NCI-H2081 (cell line): ENCODE measurements around the gene LRP1.

ENCODE experiments used
- DNase-seq, 2 experiments: peaks; one replicate each; lab custom pipeline; 2025; lab: John Stamatoyannopoulos, UW

Gene LRP1

DNA sequence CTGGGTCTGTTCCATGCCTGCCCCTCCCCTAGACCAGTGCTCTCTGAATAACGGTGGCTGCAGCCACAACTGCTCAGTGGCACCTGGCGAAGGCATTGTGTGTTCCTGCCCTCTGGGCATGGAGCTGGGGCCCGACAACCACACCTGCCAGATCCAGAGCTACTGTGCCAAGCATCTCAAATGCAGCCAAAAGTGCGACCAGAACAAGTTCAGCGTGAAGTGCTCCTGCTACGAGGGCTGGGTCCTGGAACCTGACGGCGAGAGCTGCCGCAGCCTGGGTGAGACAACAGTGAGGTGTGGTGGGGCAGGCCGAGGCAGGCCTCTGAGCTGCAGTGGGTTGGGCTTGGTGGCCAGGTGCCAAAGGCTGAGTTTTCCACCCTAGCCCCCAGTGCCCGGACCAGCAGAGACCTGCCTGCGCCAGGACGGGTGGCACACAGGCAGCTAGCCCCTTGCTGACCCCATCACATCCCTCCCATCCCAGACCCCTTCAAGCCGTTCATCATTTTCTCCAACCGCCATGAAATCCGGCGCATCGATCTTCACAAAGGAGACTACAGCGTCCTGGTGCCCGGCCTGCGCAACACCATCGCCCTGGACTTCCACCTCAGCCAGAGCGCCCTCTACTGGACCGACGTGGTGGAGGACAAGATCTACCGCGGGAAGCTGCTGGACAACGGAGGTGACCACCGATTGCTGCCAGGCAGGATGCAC is 47.3 kb downstream of the LRP1 start:
- DNase-seq = peak; percentile 84 to 94

DNA sequence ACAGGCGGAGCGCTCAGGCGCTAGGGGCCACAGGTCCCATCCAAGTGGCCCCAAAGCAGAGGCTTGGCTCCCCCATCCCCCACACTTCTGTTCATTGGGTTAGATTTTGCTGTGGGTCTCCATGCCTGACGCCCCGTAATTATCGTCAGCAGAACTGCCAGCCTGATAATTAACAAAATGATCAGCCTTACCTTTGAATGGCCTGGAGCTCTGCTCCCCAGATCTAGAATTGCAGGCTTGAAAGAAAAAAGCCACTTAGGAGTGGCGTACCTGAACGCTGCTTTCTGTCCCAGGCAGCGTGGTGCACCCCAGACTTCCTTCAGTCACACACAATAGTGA is 47.8 kb downstream of the LRP1 start:
- DNase-seq = peak in 1 of 2 experiments; percentile 77

DNA sequence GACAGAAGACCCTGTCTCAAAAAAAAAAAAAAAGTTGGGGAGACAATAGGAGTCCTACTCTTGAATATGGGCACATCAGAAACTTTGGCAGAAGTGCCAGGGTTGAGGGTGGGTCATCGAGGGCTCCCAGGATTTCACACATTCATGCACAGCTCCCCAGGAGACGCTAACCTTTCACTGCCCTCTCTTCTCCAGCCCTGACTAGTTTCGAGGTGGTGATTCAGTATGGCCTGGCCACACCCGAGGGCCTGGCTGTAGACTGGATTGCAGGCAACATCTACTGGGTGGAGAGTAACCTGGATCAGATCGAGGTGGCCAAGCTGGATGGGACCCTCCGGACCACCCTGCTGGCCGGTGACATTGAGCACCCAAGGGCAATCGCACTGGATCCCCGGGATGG is 48.6 kb downstream of the LRP1 start:
- DNase-seq = no peak

DNA sequence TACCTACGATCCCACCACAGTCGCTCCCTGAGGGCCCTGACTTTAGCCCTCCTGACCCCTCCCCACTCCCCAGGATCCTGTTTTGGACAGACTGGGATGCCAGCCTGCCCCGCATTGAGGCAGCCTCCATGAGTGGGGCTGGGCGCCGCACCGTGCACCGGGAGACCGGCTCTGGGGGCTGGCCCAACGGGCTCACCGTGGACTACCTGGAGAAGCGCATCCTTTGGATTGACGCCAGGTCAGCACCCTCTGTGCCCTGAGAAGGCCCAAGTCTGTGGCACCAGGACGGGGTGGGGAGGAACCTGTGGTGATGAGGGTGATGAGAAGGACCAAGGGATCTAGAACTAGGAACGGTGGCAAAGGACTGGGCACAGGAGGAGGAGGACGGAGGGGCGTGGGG is 49.1 kb downstream of the LRP1 start:
- DNase-seq = no peak

DNA sequence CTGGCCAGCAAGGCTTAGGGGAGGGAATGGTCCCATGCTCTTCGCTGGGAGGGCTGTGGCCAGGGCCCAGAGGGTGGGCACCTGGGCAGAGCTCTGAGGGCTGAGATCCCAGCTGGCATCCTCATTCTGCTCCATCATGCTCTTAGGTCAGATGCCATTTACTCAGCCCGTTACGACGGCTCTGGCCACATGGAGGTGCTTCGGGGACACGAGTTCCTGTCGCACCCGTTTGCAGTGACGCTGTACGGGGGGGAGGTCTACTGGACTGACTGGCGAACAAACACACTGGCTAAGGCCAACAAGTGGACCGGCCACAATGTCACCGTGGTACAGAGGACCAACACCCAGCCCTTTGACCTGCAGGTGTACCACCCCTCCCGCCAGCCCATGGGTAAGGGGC is 49.9 kb downstream of the LRP1 start:
- no peak for DNase-seq

DNA sequence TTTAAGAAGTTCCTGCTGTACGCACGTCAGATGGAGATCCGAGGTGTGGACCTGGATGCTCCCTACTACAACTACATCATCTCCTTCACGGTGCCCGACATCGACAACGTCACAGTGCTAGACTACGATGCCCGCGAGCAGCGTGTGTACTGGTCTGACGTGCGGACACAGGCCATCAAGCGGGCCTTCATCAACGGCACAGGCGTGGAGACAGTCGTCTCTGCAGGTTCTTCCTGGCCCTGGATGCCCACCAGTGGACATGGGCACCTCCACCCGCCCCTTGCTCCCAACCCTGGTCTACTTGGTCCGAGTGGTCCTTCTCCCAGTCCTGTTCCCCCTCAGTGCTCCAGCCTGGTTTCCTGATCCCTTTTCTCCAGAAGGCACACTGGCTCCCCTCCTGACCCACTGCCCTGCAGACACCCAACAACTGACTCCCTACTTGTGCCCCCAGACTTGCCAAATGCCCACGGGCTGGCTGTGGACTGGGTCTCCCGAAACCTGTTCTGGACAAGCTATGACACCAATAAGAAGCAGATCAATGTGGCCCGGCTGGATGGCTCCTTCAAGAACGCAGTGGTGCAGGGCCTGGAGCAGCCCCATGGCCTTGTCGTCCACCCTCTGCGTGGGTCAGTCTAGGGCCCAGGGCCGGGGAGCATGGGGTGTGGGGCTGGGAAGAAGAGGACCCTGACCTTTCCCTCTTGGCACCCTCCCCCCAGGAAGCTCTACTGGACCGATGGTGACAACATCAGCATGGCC is 51.2 kb downstream of the LRP1 start:
- DNase-seq = no peak

DNA sequence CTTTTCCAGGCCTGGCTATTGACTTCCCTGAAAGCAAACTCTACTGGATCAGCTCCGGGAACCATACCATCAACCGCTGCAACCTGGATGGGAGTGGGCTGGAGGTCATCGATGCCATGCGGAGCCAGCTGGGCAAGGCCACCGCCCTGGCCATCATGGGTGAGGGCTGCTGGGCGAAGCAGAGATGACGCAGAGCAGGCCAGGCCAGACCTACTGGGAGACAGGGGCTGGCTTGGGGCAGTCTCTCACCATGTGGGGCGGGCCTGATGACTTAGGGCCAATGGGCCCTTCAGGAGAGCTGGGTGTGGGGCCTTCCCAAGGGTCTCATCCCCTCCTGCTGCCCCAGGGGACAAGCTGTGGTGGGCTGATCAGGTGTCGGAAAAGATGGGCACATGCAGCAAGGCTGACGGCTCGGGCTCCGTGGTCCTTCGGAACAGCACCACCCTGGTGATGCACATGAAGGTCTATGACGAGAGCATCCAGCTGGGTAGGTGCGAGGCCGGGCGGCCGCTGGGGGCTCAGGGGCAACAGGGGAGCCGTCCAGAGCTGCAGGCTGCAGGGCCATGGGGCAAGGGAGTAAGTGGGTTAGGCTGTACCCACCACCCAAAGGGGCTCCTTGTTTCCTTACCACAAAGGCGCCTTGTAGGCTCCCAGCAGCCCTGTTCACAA is 52.2 kb downstream of the LRP1 start:
- DNase-seq = no peak

DNA sequence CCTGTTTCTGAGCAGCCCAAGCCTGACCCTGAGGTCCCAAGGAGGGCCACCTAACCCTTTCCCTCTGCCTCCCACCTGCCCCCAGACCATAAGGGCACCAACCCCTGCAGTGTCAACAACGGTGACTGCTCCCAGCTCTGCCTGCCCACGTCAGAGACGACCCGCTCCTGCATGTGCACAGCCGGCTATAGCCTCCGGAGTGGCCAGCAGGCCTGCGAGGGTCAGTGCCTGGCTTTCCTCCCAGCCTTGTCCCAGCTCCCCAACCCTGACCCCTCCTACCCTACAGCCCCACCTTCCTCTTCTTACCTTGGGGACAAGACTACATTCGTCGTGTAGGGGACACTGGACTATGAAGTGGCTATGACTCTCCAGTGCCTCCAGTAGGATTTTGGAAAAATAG is 52.8 kb downstream of the LRP1 start:
- no peak for DNase-seq

DNA sequence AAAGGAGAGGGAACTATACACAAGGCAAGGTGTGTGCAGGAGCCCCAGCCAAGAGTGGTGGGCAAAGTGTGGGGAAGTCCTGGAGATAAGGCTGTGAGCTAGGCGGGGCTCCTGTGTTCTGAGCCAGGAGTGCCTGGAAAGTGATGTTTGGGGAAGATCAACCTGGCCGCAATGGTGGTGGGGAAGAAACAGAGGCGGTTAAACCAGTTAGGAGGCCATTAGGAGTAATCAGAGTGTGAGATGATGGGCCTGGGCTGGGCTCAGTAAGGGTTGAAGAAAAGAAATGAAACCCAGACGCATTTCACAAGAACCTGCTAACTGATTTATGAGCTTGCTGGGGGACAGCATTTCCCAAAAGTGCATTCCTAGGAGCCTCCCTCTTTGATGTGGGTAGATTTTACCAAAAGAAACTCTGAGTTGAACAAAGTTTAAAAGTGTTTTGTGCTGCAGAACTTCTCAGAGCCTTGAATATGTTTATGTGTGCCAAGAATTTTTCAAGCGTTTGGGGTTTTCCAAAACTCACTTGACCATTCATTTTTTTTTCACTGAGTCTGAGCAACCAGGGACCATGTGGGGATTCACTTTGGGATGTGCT is 53.4 kb downstream of the LRP1 start:
- DNase-seq = no peak

DNA sequence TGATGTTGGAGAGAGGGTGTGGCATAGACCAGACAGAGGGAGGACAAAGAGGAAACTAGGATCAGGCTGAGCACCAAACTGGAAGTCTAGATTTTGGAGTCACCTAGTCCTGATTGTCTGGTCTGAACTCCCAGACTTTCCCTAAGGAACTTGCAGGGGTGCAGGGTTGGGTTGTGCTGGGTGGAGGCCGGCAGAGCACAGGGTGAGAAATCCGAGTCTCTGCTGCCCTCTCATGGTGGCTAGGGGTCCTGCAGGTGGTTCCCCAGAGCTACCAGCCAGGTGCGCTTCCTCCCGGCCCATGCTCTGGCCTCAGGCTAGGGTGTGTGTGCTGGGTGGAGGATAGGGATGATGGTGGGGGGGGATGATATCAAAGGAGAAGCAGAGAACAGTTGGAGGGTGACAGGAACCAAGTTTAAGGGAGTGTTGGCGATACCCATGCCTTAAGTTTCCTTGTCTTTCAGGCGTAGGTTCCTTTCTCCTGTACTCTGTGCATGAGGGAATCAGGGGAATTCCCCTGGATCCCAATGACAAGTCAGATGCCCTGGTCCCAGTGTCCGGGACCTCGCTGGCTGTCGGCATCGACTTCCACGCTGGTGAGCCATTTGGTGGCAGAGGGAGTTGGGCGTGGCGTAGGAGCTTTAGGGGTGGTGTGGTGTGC is 54.8 kb downstream of the LRP1 start:
- DNase-seq = peak; percentile 70 to 78

DNA sequence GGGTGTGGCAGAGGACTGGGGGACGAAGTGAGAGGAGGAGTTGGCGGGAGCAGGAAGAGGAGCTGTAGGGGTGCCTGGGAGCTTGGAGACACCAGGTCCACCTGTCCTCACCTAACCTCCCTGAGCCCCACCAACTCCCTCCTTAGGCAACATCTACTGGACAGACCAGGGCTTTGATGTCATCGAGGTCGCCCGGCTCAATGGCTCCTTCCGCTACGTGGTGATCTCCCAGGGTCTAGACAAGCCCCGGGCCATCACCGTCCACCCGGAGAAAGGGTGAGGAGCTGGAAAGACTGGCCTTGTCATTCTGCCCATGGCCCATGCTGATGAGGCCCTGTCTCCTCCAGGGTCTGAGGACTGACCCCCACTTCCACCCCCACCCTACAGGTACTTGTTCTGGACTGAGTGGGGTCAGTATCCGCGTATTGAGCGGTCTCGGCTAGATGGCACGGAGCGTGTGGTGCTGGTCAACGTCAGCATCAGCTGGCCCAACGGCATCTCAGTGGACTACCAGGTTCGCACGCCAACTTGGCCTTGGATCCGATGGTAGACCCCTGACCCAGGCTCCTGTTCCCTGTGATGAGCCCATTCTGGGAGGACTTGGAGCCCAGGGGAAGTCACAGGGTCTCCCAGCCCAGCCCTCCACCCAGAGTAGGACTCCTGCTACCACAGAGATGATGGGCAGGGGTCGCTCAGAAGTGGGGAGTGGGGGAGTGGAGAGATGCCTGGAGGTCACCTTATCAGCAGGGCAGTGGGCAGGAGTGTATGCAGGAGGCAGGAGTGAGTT is 55.8 kb downstream of the LRP1 start:
- no peak for DNase-seq

DNA sequence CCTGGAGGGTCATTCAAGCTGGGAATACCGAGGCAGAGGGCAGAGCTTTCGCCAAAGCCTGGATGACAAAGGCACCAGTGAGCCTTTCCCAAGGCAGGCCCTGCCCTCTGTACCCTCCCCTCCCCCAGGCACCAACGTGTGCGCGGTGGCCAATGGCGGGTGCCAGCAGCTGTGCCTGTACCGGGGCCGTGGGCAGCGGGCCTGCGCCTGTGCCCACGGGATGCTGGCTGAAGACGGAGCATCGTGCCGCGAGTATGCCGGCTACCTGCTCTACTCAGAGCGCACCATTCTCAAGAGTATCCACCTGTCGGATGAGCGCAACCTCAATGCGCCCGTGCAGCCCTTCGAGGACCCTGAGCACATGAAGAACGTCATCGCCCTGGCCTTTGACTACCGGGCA is 57.1 kb downstream of the LRP1 start:
- no peak for DNase-seq

DNA sequence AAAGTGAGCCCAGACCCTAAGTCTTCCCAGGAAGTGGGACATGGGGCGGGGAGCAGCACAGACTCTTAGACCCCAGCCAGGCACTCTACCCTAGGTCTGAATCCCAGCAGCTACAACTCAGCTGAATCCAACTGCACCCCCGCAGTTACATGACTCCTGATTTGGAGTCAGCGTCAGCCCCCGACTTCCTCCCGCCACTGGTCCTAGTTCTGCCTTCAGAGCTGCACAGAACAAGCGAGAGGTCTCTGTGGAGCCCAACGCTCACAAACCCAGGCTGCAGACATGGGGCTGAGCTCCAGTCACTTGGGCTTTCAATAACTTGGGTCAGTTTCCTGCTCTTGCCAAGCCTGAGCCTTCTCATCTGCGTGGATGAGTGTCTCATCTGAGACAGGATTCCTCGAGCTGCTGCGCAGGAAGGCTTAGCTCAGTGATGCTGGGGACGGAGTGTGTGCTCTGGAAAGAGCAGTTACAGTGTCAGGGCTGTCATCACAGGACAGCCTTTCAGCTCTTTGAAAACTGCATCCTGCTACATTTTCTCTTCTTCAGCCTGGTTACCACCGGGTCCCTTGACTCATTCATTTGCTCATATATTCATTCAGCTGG is 57.7 kb downstream of the LRP1 start:
- no peak for DNase-seq

DNA sequence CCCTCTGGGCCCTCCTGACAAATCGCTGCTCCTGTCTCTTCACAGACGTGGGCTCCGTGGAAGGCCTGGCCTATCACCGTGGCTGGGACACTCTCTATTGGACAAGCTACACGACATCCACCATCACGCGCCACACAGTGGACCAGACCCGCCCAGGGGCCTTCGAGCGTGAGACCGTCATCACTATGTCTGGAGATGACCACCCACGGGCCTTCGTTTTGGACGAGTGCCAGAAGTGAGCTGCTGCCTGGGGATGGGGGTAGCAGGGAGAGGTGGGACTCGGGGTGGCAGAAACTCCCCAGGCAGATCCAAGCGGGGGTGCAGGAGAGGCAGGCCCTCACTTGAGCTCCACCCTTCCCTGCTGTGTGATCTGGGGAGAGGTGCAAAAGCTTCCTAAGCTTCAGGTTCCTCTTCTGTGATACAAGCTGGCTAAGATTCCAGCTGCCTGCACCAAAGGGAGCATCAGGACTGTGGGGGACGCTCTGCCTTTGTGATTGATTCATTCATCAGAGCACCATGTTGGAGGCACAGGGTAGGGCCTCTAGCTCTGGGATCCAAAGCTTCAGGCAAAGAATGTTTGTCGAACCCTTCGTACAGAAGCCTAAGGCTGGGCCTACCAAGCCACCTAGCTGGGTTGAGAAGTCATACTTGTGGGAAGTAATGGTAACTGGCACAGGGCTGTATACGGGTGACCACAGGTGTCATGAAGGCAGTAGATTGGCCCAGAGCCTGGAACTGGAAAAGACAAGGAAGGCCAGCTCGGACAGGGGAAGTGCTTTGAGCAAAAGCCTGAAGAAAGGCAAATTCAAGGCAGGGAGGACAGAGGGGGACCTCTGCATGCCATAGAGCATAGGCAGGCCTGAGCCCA is 59.2 kb downstream of the LRP1 start:
- no peak for DNase-seq

DNA sequence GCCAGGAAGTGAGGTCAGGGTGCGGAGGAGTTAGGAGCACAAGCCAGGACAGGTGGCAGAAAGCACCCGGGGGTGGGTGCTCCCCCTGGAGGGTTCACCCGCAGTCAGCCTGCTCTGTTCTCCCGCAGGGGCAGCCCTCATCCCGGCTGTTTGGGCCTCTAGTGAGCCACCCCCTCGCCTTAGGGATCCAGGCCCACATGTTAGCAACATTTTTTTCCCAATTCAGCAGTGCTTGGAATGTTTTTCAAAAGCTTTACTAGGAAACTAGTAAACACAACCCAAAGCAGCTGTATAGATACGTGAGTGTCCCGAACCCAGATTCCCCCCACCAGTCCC is 59.8 kb downstream of the LRP1 start:
- DNase-seq = no peak

DNA sequence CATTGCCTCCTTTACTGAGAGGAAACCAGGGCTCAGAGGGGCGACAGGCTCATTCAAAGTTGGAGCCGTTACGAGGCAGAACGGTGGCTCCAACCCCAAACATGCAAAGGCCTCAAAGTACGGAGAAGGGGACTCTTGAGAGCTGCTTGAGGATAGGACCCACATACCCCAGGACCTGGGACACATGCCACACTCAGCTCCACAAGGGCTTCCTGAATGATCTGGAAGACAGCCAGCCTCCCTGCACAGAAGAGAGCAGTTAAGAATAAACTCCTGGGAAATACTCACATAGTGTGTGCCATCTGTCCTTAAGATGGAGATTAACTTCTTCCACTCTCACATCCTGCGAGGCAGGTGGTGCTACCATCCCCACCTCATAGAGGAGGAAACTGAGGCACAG is 61.8 kb downstream of the LRP1 start:
- no peak for DNase-seq

DNA sequence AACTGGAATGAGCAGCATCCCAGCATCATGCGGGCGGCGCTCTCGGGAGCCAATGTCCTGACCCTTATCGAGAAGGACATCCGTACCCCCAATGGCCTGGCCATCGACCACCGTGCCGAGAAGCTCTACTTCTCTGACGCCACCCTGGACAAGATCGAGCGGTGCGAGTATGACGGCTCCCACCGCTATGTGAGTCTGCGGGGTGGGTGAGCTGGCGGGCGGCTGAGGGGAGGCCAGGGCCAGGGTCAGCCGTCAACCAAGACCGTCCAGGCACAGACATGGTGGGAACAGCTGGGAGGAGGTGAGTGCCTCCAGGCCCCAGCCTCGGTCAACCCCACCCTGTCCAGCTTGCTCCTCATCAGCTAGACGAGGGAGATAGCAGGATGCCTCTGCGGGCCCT is 62.5 kb downstream of the LRP1 start:
- DNase-seq = no peak

DNA sequence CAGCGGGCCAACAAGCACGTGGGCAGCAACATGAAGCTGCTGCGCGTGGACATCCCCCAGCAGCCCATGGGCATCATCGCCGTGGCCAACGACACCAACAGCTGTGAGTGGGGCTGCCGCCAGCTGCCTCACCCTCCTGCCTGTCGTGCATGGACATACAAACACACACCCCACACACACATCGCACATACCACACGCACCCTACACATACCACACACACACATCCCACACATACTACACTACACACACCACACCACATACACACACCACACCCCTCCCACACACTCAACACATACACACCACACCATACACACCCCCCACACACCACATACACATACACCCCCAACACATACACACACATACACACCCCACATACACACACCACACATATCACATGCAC is 63.1 kb downstream of the LRP1 start:
- no peak for DNase-seq

DNA sequence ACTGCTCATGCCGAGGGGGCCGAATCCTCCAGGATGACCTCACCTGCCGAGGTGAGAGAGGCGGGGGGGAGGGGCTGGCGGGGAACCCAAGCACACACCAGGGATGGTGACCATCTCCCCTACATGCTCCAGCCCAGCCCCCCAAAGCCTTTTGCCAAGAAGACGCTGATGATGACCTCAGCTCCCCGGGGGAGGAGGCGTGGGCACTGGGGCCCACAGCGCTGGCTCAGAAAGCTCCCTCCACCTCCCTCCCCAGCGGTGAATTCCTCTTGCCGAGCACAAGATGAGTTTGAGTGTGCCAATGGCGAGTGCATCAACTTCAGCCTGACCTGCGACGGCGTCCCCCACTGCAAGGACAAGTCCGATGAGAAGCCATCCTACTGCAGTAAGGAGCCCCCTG is 64.6 kb downstream of the LRP1 start:
- no peak for DNase-seq

DNA sequence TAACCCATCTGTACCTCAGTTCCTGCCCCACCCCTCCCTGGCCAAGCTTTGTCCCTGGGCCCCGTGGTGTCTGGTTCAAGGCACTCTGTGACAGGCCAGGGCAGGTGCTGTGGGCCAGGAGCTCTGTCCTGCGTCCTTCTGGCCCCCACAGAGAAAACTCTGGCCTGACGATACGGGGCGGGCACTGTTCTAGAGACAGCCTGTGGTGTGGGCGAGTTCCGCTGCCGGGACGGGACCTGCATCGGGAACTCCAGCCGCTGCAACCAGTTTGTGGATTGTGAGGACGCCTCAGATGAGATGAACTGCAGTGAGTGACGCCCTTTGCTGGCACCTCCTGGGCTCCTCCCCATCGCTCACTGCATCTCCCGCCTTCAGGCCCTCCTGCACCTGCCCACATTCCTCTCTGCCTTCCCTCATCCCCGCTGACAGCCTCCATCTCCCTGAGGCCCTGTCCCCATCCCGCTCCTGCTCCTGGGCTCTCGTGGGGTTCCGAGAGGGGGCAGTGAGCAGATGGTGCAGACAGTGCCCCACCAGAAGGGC is 65.5 kb downstream of the LRP1 start:
- DNase-seq = no peak
